PC-9 (cell line): ENCODE results near the gene SDE2. TPM values are rescaled to one million over a fixed set of nuclear protein-coding genes. Genes with fewer than 3 reads are reported as not detected.

Source experiments
- BruUV-seq: library from RNA; stranded (reverse); fragments of 400-500 nt; replicated peaks from 2 replicates; lab custom pipeline; 2021; lab: Mats Ljungman, UMichigan
- CTCF ChIA-PET: fragments of 300-600 bp; sonication (Branson Sonifier 250); formaldehyde crosslinking; loops from one replicate; lab custom pipeline; 2022; ENCODE audit warnings: antibody characterized with exemption; lab: Charles Lee
- POLR2A ChIA-PET: fragments of 300-600 bp; sonication (Branson Sonifier 250); formaldehyde crosslinking; loops from one replicate; lab custom pipeline; 2022; ENCODE audit warnings: antibody characterized with exemption; ENCODE audit not compliant: unreplicated experiment; lab: Charles Lee
- DNase-seq, 2 experiments: peaks; one replicate each; pipeline versions ENCODE4 v3.0.0 to v3.0.0-alpha.2; 2015 to 2022; ENCODE audit warnings: mixed read lengths in 1 of 2
- H2AFZ ChIP-seq: fragments of 200-600 bp; sonication (generic); 2 replicates; pipeline ENCODE4 v1.8.1; 2017; ENCODE audit warnings: antibody characterized with exemption
- H3F3A ChIP-seq: fragments of 200-600 bp; sonication (generic); 2 replicates; pipeline ENCODE4 v1.8.1; 2017; ENCODE audit warnings: antibody characterized with exemption, mild to moderate bottlenecking, low read depth; ENCODE audit not compliant: insufficient read depth
- H3K27ac ChIP-seq: fragments of 200-600 bp; sonication (generic); 2 replicates; pipeline ENCODE4 v1.6.1; 2016; ENCODE audit warnings: mixed run types
- H3K27me3 ChIP-seq: fragments of 200-600 bp; sonication (generic); 2 replicates; pipeline ENCODE4 v1.6.1; 2016; ENCODE audit warnings: low read depth, mixed run types; ENCODE audit not compliant: insufficient read depth
- H3K36me3 ChIP-seq: fragments of 200-600 bp; sonication (generic); 2 replicates; pipeline ENCODE4 v1.6.1; 2016; ENCODE audit warnings: low read depth, mixed run types
- H3K4me1 ChIP-seq: fragments of 200-600 bp; sonication (generic); replicated peaks from 2 replicates; pipeline ENCODE4 v1.6.1; 2016; ENCODE audit warnings: mixed run types; ENCODE audit not compliant: insufficient read depth
- H3K4me2 ChIP-seq: fragments of 200-600 bp; sonication (generic); 2 replicates; pipeline ENCODE4 v1.6.1; 2017; ENCODE audit warnings: mixed run types
- H3K4me3 ChIP-seq: fragments of 200-600 bp; sonication (generic); 2 replicates; pipeline ENCODE4 v1.6.1; 2016; ENCODE audit warnings: mixed run types
- H3K79me2 ChIP-seq: fragments of 200-600 bp; sonication (generic); 2 replicates; pipeline ENCODE4 v1.6.1; 2017; ENCODE audit warnings: low read depth, mixed run types
- H3K9me2 ChIP-seq: fragments of 200-600 bp; sonication (generic); 2 replicates; pipeline ENCODE4 v1.8.1; 2017; ENCODE audit warnings: mild to moderate bottlenecking; ENCODE audit not compliant: insufficient read depth
- H3K9me3 ChIP-seq: fragments of 200-600 bp; sonication (generic); 2 replicates; pipeline ENCODE4 v1.8.1; 2016; ENCODE audit warnings: low read depth; ENCODE audit not compliant: insufficient read depth
- H4K20me1 ChIP-seq: fragments of 200-600 bp; sonication (generic); 2 replicates; pipeline ENCODE4 v1.8.1; 2017; ENCODE audit not compliant: insufficient read depth
- EZH2 ChIP-seq: fragments of 200-600 bp; sonication (generic); IDR thresholded peaks from 2 replicates; pipeline ENCODE4 v1.8.0; 2017; ENCODE audit warnings: antibody characterized with exemption, low read depth
- intact Hi-C: fragments of 100-400 bp; cut with micrococcal nuclease; formaldehyde crosslinking; loops from one replicate; pipeline ENCODE4 v1.10.0; 2022; ENCODE audit not compliant: unreplicated experiment
- total RNA-seq: library from RNA; stranded (reverse); gene quantifications from 2 replicates; pipeline ENCODE4 v1.2.3, GENCODE V29; 2021
- TF ChIP-seq, protein P1 (sequence below): fragments of 200-600 bp; sonication (generic); conservative IDR thresholded peaks from 2 replicates; pipeline ENCODE4 v1.6.1; 2017; ENCODE audit warnings: mixed run types, antibody characterized with exemption, mild to moderate bottlenecking, moderate library complexity

SDE2 gene
- total RNA-seq, 1 experiment from 2014 or later: 17.3 TPM

GRCh38 chr1:226033991-226034390, 34.8 kb upstream of the SDE2 start:
- no peaks in the 10 kb centered on the region for H3K9me3 ChIP-seq
- TF ChIP-seq EZH2: no peak
- TF ChIP-seq, protein P1, sequence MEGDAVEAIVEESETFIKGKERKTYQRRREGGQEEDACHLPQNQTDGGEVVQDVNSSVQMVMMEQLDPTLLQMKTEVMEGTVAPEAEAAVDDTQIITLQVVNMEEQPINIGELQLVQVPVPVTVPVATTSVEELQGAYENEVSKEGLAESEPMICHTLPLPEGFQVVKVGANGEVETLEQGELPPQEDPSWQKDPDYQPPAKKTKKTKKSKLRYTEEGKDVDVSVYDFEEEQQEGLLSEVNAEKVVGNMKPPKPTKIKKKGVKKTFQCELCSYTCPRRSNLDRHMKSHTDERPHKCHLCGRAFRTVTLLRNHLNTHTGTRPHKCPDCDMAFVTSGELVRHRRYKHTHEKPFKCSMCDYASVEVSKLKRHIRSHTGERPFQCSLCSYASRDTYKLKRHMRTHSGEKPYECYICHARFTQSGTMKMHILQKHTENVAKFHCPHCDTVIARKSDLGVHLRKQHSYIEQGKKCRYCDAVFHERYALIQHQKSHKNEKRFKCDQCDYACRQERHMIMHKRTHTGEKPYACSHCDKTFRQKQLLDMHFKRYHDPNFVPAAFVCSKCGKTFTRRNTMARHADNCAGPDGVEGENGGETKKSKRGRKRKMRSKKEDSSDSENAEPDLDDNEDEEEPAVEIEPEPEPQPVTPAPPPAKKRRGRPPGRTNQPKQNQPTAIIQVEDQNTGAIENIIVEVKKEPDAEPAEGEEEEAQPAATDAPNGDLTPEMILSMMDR: no peak
- H2AFZ ChIP-seq: no peak overlapping the region
- H3K27me3 ChIP-seq: no peaks in the 10 kb centered on the region
- H3K79me2 ChIP-seq: no peaks in the 10 kb centered on the region
- ChIA-PET CTCF (interaction anchor here (0.6 kb wide), 1 partner anchor 578 kb away, joined by 5 read pairs; no protein-coding TSS in a partner anchor), POLR2A (interaction anchor here (0.6 kb wide), 1 partner anchor 126 kb away, joined by 5 read pairs; no protein-coding TSS in a partner anchor)
- no peak for DNase-seq
- no peak overlapping the region for H3K4me3 ChIP-seq
- intact Hi-C loops: no loop called here
- H3K27ac ChIP-seq: no peak overlapping the region
- no peaks in the 10 kb centered on the region for H3K36me3 ChIP-seq
- BruUV-seq: no TSS peak
- H3K9me2 ChIP-seq: no peaks in the 10 kb centered on the region
- no peaks in the 10 kb centered on the region for H4K20me1 ChIP-seq
- no peaks in the 10 kb centered on the region for H3K4me1 ChIP-seq
- H3F3A ChIP-seq: no peaks in the 10 kb centered on the region
- H3K4me2 ChIP-seq: no peak overlapping the region

DNA sequence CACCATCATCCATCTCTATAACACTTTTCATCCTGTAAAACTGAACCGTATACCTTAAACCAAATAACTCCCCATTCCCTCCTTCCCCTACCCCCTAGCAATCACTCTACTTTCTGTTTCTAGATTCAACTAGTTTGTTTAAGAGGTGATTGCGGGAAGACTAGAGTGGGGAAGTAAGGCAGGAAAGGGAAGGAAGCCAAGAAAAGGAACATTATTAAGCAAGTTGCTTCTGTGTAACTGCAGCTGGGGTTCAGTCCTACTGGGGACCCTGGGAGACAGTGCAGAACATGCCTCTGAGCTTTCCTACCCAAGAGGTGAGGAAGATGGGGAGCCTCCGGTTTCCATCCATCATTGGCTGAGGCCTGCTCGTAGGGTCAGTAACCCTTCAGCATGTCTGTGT, 34.4 kb upstream of the SDE2 start:
- H3K36me3 ChIP-seq: no peaks in the 10 kb centered on the region
- TF ChIP-seq EZH2: no peak
- TF ChIP-seq, protein P1: no peak
- intact Hi-C loops: no loop called here
- no peaks in the 10 kb centered on the region for H3F3A ChIP-seq
- H4K20me1 ChIP-seq: no peaks in the 10 kb centered on the region
- ChIA-PET POLR2A (interaction anchor here (0.6 kb wide), 1 partner anchor 127 kb away, joined by 5 read pairs; no protein-coding TSS in a partner anchor), CTCF (no interaction called here)
- no peak for DNase-seq
- no peaks in the 10 kb centered on the region for H3K9me2 ChIP-seq
- no peaks in the 10 kb centered on the region for H3K27me3 ChIP-seq
- H3K4me3 ChIP-seq: no peak overlapping the region
- H3K4me1 ChIP-seq: no peaks in the 10 kb centered on the region
- H3K27ac ChIP-seq: no peak overlapping the region
- BruUV-seq: no TSS peak
- H3K79me2 ChIP-seq: no peaks in the 10 kb centered on the region
- no peaks in the 10 kb centered on the region for H3K9me3 ChIP-seq
- no peak overlapping the region for H3K4me2 ChIP-seq
- no peak overlapping the region for H2AFZ ChIP-seq

GRCh38 chr1:226029568-226030225, 30.6 kb upstream of the SDE2 start:
- H3K4me1 ChIP-seq: peaks cover 6% of the 10 kb centered on the region; the same call in 1 of the 2 replicates
- TF ChIP-seq, protein P1: no peak
- no peak for TF ChIP-seq EZH2
- BruUV-seq: no TSS peak
- H3K36me3 ChIP-seq: no peaks in the 10 kb centered on the region
- DNase-seq: no peak
- no peaks in the 10 kb centered on the region for H3K9me3 ChIP-seq
- H2AFZ ChIP-seq: no peak overlapping the region
- intact Hi-C loops: no loop called here
- no peak overlapping the region for H3K4me3 ChIP-seq
- no peaks in the 10 kb centered on the region for H3K9me2 ChIP-seq
- no peak overlapping the region for H3K27ac ChIP-seq
- no peaks in the 10 kb centered on the region for H4K20me1 ChIP-seq
- CTCF ChIA-PET: interaction anchor here (0.6 kb wide), 1 partner anchor 10 kb away, joined by 21 read pairs; no protein-coding TSS in a partner anchor
- no peaks in the 10 kb centered on the region for H3K27me3 ChIP-seq
- no peak overlapping the region for H3K4me2 ChIP-seq
- H3F3A ChIP-seq: no peaks in the 10 kb centered on the region
- no peaks in the 10 kb centered on the region for H3K79me2 ChIP-seq
- POLR2A ChIA-PET: no interaction called here
